HepG2 (cell line): ENCODE measurements around the gene GBA2. TPM values are rescaled to one million over a fixed set of nuclear protein-coding genes. Genes with fewer than 3 reads are reported as not detected.

ENCODE experiments used
- ATAC-seq: fragments of 200-7000 bp; cut with Tn5 transposase; 3 replicates; pipeline ENCODE4 v1.9.1; 2020; ENCODE audit warnings: mild to moderate bottlenecking, moderate library complexity
- BruUV-seq: library from RNA; stranded (reverse); fragments of 400-500 nt; replicated peaks from 2 replicates; lab custom pipeline; 2021; lab: Mats Ljungman, UMichigan
- CTCF ChIA-PET: fragments of 300-600 bp; formaldehyde crosslinking; extraction: SDS; loops from one replicate; lab custom pipeline; 2021; ENCODE audit warnings: low total read pairs, inconsistent platforms, low intra/inter-chr PET ratio; lab: Yijun Ruan, JAX
- POLR2A ChIA-PET: fragments of 350-600 bp; sonication (Branson Sonifier 250); formaldehyde crosslinking; loops from one replicate; lab custom pipeline; 2020; ENCODE audit warnings: antibody characterized with exemption, inconsistent platforms; lab: Yijun Ruan, JAX
- DNase-seq: peaks from one replicate; pipeline ENCODE4 v3.0.0-alpha.2; 2015; ENCODE audit warnings: low spot score
- FAIRE-seq: peaks from 3 replicates; lab custom pipeline; 2011; peaks lifted over from hg19 to GRCh38; lab: Jason Lieb, UNC
- H2AFZ ChIP-seq: one replicate; pipeline ENCODE4 v1.6.1; 2011; ENCODE audit warnings: low read length, inconsistent platforms
- H3K27ac ChIP-seq: fragments of 300-600 bp; 3 replicates; pipeline ENCODE4 v1.8.0; 2011; ENCODE audit warnings: mixed run types, mild to moderate bottlenecking, mixed read lengths, low read length, inconsistent platforms; ENCODE audit not compliant: insufficient read depth; ENCODE audit errors: extremely low read length
- H3K27me3 ChIP-seq, 2 experiments: fragments of 200-600 bp in 1 of 2; 2 replicates in 1 of 2; 3 replicates in 1 of 2; pipeline versions ENCODE4 v1.6.0 to v1.8.0; 2011; ENCODE audit warnings: low read length in 2 of 2, mild to moderate bottlenecking in 2 of 2, moderate library complexity in 2 of 2, inconsistent platforms in 1 of 2; ENCODE audit not compliant: insufficient read depth in 2 of 2, control insufficient read depth in 1 of 2
- H3K36me3 ChIP-seq, 2 experiments: fragments of 200-600 bp in 1 of 2; replicated peaks in 1 of 2; 2 replicates in 1 of 2; 3 replicates in 1 of 2; pipeline versions ENCODE4 v1.5.1 to v1.8.0; 2011; ENCODE audit warnings: low read length in 2 of 2, inconsistent platforms in 1 of 2; ENCODE audit not compliant: insufficient read depth in 2 of 2, control insufficient read depth in 1 of 2
- H3K4me1 ChIP-seq: 2 replicates; pipeline ENCODE4 v1.5.1; 2012; ENCODE audit warnings: low read length, inconsistent platforms; ENCODE audit not compliant: insufficient read depth
- H3K4me2 ChIP-seq: 2 replicates; pipeline ENCODE4 v1.6.0; 2011; ENCODE audit warnings: low read depth, low read length, inconsistent platforms
- H3K4me3 ChIP-seq, 3 experiments: fragments of 200-600 bp in 1 of 3; sonication (generic), shearing (Covaris generic) in 1 of 3; replicated peaks in 1 of 3; 2 replicates each; pipeline ENCODE4 v1.5.1; 2011 to 2016; ENCODE audit warnings: low read length in 3 of 3, inconsistent platforms in 2 of 3, low read depth in 2 of 3, mild to moderate bottlenecking in 2 of 3, control low read depth in 1 of 3, mixed read lengths in 1 of 3; ENCODE audit not compliant: insufficient read depth in 1 of 3
- H3K79me2 ChIP-seq: one replicate; pipeline ENCODE4 v1.6.1; 2011; ENCODE audit warnings: low read length, inconsistent platforms; ENCODE audit not compliant: insufficient read depth
- H3K9ac ChIP-seq: 2 replicates; pipeline ENCODE4 v1.6.0; 2011; ENCODE audit warnings: mild to moderate bottlenecking, low read depth, low read length, inconsistent platforms; ENCODE audit not compliant: insufficient read depth
- H3K9me3 ChIP-seq: 2 replicates; pipeline ENCODE4 v1.5.1; 2012; ENCODE audit warnings: mild to moderate bottlenecking, low read length
- H4K20me1 ChIP-seq: 2 replicates; pipeline ENCODE4 v1.6.0; 2011; ENCODE audit warnings: inconsistent platforms, mild to moderate bottlenecking, low read length, moderate library complexity; ENCODE audit not compliant: insufficient read depth
- ATF2 ChIP-seq: sonication (generic); formaldehyde crosslinking; IDR thresholded peaks from 2 replicates; pipeline ENCODE4 v1.4.0; 2020; ENCODE audit warnings: missing genetic modification reagents
- ATF7 ChIP-seq, 2 experiments: fragments of 450-650 bp in 1 of 2; sonication (generic) in 1 of 2; formaldehyde crosslinking in 1 of 2; IDR thresholded peaks; 2 replicates each; pipeline versions ENCODE4 v1.4.0 to v1.6.1; 2016 to 2020; ENCODE audit warnings: antibody characterized with exemption in 1 of 2, mild to moderate bottlenecking in 1 of 2, missing genetic modification reagents in 1 of 2
- CREB1 ChIP-seq, 2 experiments: fragments of 450-650 bp in 1 of 2; IDR thresholded peaks; 2 replicates each; pipeline ENCODE4 v1.6.1; 2016 to 2017; ENCODE audit warnings: control low read depth in 1 of 2, mild to moderate bottlenecking in 1 of 2, missing compliant biosample characterization in 1 of 2, missing genetic modification characterization in 1 of 2
- PPARG ChIP-seq: conservative IDR thresholded peaks from 2 replicates; pipeline ENCODE4 v1.6.1; 2016; ENCODE audit warnings: missing biosample characterization, missing genetic modification reagents
- ZFAT ChIP-seq: sonication (generic); formaldehyde crosslinking; conservative IDR thresholded peaks from 2 replicates; pipeline ENCODE4 v1.8.1; 2023; ENCODE audit warnings: missing genetic modification reagents, inconsistent platforms
- ZNF510 ChIP-seq: sonication (generic); formaldehyde crosslinking; IDR thresholded peaks from 2 replicates; pipeline ENCODE4 v1.4.0; 2020; ENCODE audit warnings: low read depth, mild to moderate bottlenecking, missing genetic modification reagents
- WGBS: methylation state at CpG from one replicate; pipeline ENCODE4 v1.1.6; 2017; ENCODE audit warnings: low lambda C conversion rate; 5-methylcytosine and 5-hydroxymethylcytosine counted together
- in situ Hi-C: cut with HindIII; loops from 2 replicates; pipeline ENCODE4 v1.10.0; 2017; ENCODE audit warnings: low pct_unique_long_range_greater_than_20kb; ENCODE audit not compliant: extremely low pct_ligation_motif_present
- intact Hi-C: fragments of 100-400 bp; cut with micrococcal nuclease; formaldehyde crosslinking; loops from one replicate; pipeline ENCODE4 v1.10.0; 2022; ENCODE audit not compliant: unreplicated experiment
- polyA plus RNA-seq, 8 experiments: library from polyadenylated mRNA; depleted of rRNA in 3 of 8; stranded (reverse) in 7 of 8; unstranded in 1 of 8; fragments of >200 nt; fragmentation: Illumina TruSeq in 4 of 8; extraction: Trizol in 4 of 8; gene quantifications; 2 replicates each; pipeline versions ENCODE4 v1.2.1 to v1.2.3, GENCODE V29; 2011 to 2016; ENCODE audit warnings: low read depth in 4 of 8, missing spikeins in 1 of 8, mixed read lengths in 1 of 8; ENCODE audit not compliant: insufficient read depth in 1 of 8
- total RNA-seq, 5 experiments: library from RNA; depleted of rRNA; stranded (reverse); fragments of >200 nt; fragmentation: Illumina TruSeq; extraction: Trizol; gene quantifications; 2 replicates each; pipeline ENCODE4 v1.2.3, GENCODE V29; 2016; ENCODE audit warnings: low read depth in 1 of 5

GBA2 gene
- total and polyA plus RNA-seq, 2 of the 13 experiments (the other 11 are each of a cell fraction or from before 2014, with no cell fraction given) = 37.5 to 86.1 TPM

- no peaks in the 10 kb centered on the region for H3K79me2 ChIP-seq
- intact Hi-C loops = no loop called here
- DNase-seq = no peak
- in situ Hi-C loops = no loop called here
- BruUV-seq = no TSS peak
- H2AFZ ChIP-seq = no peak overlapping the region
- no peak for FAIRE-seq
- H3K9me3 ChIP-seq = no peaks in the 10 kb centered on the region
- H3K4me3 ChIP-seq = no peak overlapping the region
- peaks cover 0 to 2% of the 10 kb centered on the region in 2 experiments; a peak in 1 of 5 replicates for H3K36me3 ChIP-seq
- peaks cover 26% of the 10 kb centered on the region for H3K4me1 ChIP-seq
- no peak for ATAC-seq
- H3K27ac ChIP-seq = no peak overlapping the region
- H3K9ac ChIP-seq = no peak overlapping the region
- ChIA-PET CTCF (no interaction called here), POLR2A (no interaction called here)
- no peaks in the 10 kb centered on the region for H4K20me1 ChIP-seq
- H3K4me2 ChIP-seq = no peak overlapping the region
- WGBS = 95% methylated on average over 5 of the region's 6 CpGs
- H3K27me3 ChIP-seq = no peaks in the 10 kb centered on the region
- TF ChIP-seq ATF7 (IDR thresholded peaks at IDR 0.05) = peak; percentile 93
- no peak for TF ChIP-seq ATF7 (CRISPR knock-in tag; IDR thresholded peaks at IDR 0.05)
- no peak for TF ChIP-seq ZFAT (CRISPR knock-in tag)
- no peak for TF ChIP-seq ATF2 (CRISPR knock-in tag)
- peak; percentile 66 for TF ChIP-seq CREB1 (IDR thresholded peaks at IDR 0.05)
- TF ChIP-seq CREB1 (CRISPR knock-in tag; IDR thresholded peaks at IDR 0.05) = no peak
- no peak for TF ChIP-seq PPARG
- no peak for TF ChIP-seq ZNF510 (CRISPR knock-in tag)
Observed at GRCh38 chr9:35797311-35798109, 48.5 kb upstream of the GBA2 start.
